Hepatocyte (in vitro differentiated cells): ENCODE measurements around the gene PRRC2A.

Experiments used
- CTCF ChIP-seq: fragments of 200-600 bp; sonication (generic); IDR thresholded peaks from 2 replicates; pipeline ENCODE4 v1.5.1; 2016; ENCODE audit warnings: antibody characterized with exemption, mild to moderate bottlenecking; ENCODE audit not compliant: poor library complexity
- EZH2 ChIP-seq: fragments of 200-600 bp; sonication (generic); IDR thresholded peaks from 2 replicates; pipeline ENCODE4 v1.6.1; 2016; ENCODE audit warnings: antibody characterized with exemption, mild to moderate bottlenecking, borderline replicate concordance
- EZH2phosphoT487 ChIP-seq: fragments of 200-600 bp; sonication (generic); IDR thresholded peaks from one replicate; pipeline ENCODE4 v1.6.1; 2018; ENCODE audit warnings: antibody characterized with exemption, mild to moderate bottlenecking, low read depth, moderate library complexity; ENCODE audit not compliant: unreplicated experiment, severe bottlenecking

- TF ChIP-seq EZH2 (no peak), CTCF (no peak), EZH2phosphoT487 (no peak)
Observed at GRCh38 chr6:31645325-31645724, 24.8 kb downstream of the PRRC2A start.
